ENCODE measurements around the gene ALDH3A1.

GRCh38 chr17:19707728-19708221 lies 40.3 kb downstream of the ALDH3A1 start:
- TF ChIP-seq, protein P1, sequence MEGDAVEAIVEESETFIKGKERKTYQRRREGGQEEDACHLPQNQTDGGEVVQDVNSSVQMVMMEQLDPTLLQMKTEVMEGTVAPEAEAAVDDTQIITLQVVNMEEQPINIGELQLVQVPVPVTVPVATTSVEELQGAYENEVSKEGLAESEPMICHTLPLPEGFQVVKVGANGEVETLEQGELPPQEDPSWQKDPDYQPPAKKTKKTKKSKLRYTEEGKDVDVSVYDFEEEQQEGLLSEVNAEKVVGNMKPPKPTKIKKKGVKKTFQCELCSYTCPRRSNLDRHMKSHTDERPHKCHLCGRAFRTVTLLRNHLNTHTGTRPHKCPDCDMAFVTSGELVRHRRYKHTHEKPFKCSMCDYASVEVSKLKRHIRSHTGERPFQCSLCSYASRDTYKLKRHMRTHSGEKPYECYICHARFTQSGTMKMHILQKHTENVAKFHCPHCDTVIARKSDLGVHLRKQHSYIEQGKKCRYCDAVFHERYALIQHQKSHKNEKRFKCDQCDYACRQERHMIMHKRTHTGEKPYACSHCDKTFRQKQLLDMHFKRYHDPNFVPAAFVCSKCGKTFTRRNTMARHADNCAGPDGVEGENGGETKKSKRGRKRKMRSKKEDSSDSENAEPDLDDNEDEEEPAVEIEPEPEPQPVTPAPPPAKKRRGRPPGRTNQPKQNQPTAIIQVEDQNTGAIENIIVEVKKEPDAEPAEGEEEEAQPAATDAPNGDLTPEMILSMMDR (IDR thresholded peaks at IDR 0.05), result no peak
- TF ChIP-seq EP300 (IDR thresholded peaks at IDR 0.05) (no peak), POLR2A (IDR thresholded peaks at IDR 0.05; ENCODE audit: low read depth) (no peak), POLR2AphosphoS5 (IDR thresholded peaks at IDR 0.05) (no peak)

Measured in esophagus muscularis mucosa (tissue), 4 donors.